HG03064 (cell line): ENCODE data around the gene UGT1A8.

ENCODE experiments used
- ATAC-seq: cut with Tn5 transposase; IDR thresholded peaks from one replicate; pipeline ENCODE4 v1.9.1; 2021; ENCODE audit warnings: low read depth; ENCODE audit not compliant: unreplicated experiment

Gene UGT1A8

GRCh38 chr2:233758141-233758540, 140.7 kb downstream of the UGT1A8 start:
- ATAC-seq, result no peak

- ATAC-seq, result no peak
Observed at GRCh38 chr2:233758849-233759248, 141.4 kb downstream of the UGT1A8 start.

GRCh38 chr2:233760043-233760442, 142.6 kb downstream of the UGT1A8 start, which contains the start of gene UGT1A1:
Gene UGT1A1, plus strand, starts transcription at chr2:233760270. Its CDS starts 18 bp downstream, at chr2:233760288.
- ATAC-seq, result no peak

- ATAC-seq, result no peak
Observed at GRCh38 chr2:233761040-233761769, 143.8 kb downstream of the UGT1A8 start.

GRCh38 chr2:233764264-233764663, 146.8 kb downstream of the UGT1A8 start:
- no peak for ATAC-seq

- no peak for ATAC-seq
Observed at GRCh38 chr2:233764761-233765160, 147.3 kb downstream of the UGT1A8 start.

GRCh38 chr2:233766416-233766815, 149.0 kb downstream of the UGT1A8 start:
- no peak for ATAC-seq

GRCh38 chr2:233768076-233768475, 150.6 kb downstream of the UGT1A8 start:
- no peak for ATAC-seq

GRCh38 chr2:233769260-233769659, 151.8 kb downstream of the UGT1A8 start:
- ATAC-seq, result no peak

GRCh38 chr2:233772153-233772552, 154.7 kb downstream of the UGT1A8 start:
- no peak for ATAC-seq

- no peak for ATAC-seq
Observed at GRCh38 chr2:233772583-233772982, 155.2 kb downstream of the UGT1A8 start.

GRCh38 chr2:233773854-233774253, 156.4 kb downstream of the UGT1A8 start:
- ATAC-seq, result no peak

GRCh38 chr2:233775414-233775813, 158.0 kb downstream of the UGT1A8 start:
- ATAC-seq, result no peak

- ATAC-seq, result no peak
Observed at GRCh38 chr2:233778030-233778429, 160.6 kb downstream of the UGT1A8 start, which contains the start of gene MROH2A. Gene MROH2A, plus strand, starts transcription at chr2:233778330. Its CDS starts 1,029 bp downstream, at chr2:233779359.

GRCh38 chr2:233779722-233780121, 162.3 kb downstream of the UGT1A8 start:
- ATAC-seq, result no peak

- ATAC-seq, result no peak
Observed at GRCh38 chr2:233780771-233781170, 163.3 kb downstream of the UGT1A8 start.

GRCh38 chr2:233789554-233789953, 172.1 kb downstream of the UGT1A8 start:
- ATAC-seq, result no peak

GRCh38 chr2:233791151-233791882, 173.9 kb downstream of the UGT1A8 start:
- ATAC-seq, result no peak

- no peak for ATAC-seq
Observed at GRCh38 chr2:233791883-233792329, 174.5 kb downstream of the UGT1A8 start.

GRCh38 chr2:233792720-233793119, 175.3 kb downstream of the UGT1A8 start:
- ATAC-seq, result no peak

GRCh38 chr2:233793465-233794127, 176.2 kb downstream of the UGT1A8 start:
- no peak for ATAC-seq
